GM04503 (cell line): ENCODE results near the gene ZNF425.
"Not testable (repeated sequence)": the region's sequence is repeated elsewhere in the genome, so short reads cannot be mapped to it uniquely, and the experiment has no call there.

Experiments used
- DNase-seq: peaks from one replicate; pipeline ENCODE4 v3.0.0-alpha.2; 2012; ENCODE audit warnings: low read depth

The ZNF425 gene

DNA sequence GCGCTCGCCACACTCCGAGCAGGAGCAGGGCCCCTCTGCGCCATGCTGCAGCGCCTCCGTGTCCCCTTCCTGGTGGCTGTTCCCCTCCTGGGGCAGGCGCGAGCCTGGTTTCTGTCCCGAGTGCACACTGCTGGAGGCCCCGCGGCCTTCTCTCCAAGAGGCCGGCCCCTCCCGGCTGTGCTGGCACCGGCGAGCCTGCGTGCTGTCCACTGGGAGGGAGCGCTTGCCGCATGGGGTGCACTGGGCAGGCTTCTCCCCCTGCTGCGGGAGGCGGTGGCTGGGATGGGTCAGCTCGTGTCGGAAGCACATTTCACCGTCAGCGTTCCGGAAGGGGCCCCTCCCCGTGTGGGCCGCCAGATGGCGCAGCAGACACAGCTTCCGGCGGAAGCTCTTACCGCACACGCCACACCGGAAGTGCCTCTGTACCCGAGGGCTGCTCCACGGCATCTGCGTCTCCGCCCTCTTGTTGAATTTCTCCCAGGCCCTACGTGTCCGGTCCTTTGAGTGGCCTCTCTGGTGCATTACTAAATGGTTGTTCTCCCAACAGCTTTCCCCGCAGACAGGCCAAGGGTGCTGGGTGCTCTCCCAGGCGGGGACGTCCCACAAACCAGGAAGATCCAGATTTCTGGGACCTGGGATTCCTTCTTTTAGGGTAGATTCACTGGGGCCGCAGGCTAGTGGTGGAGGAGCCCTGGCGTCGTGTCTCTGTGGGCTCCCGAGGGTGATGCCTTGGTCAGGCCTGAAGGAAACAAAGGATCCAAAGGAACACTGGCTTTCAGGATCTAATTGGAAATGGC lies 54.3 kb downstream of the ZNF425 start:
- DNase-seq = no peak

DNA sequence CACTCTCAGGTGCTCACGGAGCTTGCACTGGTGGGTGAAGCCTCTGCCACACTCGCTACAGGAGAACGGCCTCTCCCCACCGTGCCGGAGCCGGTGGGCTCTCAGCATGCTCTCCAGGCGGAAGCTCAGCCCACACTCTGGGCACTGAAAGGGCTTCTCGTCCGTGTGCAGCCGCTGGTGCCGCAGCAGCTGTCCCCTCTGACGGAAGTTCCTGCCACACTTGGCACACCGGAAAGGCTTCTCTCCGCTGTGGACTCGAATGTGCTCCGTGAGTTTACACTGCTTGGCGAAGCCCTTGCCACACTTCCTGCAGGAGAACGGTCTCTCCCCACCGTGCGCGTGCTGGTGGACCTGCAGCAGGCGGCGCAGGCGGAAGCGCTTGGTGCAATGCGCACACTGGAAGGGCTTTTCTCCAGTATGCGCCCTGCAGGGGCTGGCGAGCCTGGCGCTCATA lies 54.9 kb downstream of the ZNF425 start:
- no peak for DNase-seq

DNA sequence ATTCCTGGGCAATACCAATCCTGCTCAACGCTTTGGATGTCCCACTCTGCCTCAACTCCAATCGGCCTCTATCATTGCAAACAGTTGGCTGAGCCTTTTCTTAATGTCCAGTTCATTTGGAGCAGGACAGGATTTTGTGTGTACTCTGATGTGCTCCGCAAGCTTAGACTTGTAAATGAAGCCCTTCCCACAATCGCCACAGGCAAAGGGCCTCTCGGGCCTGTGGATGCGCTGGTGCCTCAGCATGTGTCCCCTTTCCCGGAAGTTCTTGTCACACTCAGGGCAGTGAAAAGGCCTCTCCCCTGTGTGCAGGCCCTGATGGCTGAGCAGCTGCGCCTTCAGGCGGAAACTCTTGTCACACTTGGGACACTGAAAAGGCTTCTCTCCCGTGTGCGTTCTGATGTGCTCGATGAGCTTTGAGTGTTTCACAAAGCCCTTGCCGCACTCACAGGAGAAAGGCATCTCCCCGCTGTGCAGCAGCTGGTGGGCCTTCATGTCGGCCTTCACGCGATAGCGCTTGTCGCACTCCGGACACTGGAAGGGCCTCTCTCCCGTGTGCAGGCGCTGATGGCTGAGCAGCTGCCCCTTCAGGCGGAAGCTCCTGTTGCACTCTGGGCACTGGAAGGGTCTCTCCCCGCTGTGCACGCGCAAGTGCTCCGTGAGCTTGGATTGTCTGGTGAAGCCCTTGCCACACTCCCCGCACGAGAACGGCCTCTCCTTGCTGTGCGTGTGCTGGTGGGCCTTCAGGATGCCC lies 55.6 kb downstream of the ZNF425 start:
- DNase-seq = no peak

DNA sequence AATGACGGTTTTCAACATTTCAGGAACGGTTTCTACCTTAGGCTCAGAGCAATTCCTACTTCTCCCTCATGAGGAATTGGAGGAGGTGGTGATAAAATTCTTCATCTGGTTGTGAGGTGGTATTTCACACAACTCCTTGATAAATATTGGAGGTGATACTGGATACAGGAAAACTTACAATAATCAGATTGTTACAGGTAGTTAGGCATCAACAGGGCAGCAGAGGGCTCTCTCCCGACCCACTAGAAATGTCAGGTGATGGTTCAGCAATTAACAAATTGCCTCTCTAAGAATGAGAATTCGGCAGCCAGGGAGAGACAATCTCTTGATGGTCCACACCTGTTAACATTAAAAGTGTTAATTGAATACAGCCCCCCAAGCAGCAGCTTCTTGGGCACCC lies 58.3 kb downstream of the ZNF425 start:
- no peak for DNase-seq

DNA sequence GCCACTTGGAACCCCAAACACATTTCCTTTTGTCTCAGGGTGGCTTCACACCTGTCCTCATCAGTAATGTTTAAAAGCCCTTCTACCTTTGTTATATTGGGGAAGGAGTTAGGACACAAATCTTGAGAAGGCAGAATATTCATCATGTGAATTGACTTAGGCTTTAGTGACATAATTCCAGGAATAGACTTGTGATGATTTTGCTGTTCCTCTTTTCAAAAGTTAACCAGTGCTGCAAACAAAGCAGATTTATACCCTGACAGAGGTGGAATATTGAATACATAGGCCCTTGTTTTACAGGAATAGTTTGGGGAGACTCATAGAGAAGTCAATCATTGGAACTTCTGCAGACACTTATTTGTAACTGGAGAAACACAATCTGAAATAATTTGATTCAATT lies 62.6 kb downstream of the ZNF425 start:
- DNase-seq = no peak

DNA sequence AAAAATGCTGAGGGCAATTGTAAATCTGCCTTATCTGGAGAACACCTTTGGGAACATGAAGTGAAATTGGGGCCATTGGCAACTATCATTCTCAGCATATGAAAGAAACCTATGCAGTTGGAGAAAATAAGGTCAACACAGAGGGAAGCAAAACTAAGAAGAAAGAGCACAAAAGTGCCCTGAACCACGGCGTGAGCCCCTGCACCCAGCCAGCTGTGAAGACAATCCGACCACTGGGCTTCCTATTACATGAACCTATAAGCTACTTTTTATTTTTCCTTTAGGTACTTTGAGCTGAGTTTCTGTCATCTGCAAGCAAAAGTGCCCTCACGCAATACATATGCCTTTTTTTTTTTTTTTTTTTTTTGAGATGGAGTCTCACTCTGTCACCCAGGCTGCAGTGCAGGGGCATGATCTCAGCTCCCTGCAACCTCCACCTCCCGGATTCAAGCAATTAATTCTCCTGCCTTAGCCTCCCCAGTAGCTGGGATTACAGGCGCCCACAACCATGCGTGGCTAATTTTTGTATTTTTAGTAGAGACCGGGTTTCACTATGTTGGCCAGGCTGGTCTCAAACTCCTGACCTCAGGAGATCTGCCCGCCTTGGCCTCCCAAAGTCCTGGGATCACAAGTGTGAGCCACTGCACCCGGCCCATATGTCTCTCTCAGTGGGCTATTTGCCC lies 63.8 kb downstream of the ZNF425 start:
- DNase-seq = not testable (repeated sequence)

DNA sequence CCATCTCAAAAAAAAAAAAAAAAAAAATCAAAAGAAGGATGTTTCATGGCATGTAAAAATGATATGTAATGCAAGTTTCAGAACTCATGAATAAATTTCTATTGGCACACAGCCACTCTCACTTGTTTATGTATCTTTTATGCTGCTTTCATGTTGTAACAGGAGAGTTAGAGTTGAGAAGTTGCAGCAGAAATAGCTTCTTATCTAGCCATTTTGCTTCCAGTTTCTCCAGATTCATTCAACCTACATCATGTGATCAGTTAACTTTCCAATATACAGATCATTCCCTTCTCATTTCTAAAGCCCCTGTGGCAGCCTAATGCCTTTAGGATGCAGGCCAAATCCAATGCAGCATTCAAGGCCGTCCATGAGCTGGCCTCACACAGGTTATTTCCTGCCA lies 66.0 kb downstream of the ZNF425 start:
- no peak for DNase-seq

DNA sequence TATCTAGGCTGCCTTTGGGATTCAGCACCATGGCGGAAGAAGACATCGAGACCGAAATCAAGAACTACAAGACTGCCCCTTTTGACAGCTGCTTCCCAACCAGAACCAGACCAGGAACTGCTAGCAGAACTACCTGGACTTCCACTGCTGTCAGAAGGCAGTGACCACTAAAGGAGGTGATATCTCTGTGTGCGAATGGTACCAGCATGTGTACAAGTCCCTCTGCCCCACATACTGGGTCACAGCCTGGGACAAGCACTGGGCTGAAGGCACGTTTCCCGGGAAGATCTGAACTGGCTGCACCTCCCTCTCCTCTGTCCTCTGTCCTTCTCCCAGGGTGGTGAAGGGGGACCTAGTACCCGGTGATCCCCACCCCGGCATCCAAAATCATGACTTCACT lies 72.2 kb downstream of the ZNF425 start:
- no peak for DNase-seq

DNA sequence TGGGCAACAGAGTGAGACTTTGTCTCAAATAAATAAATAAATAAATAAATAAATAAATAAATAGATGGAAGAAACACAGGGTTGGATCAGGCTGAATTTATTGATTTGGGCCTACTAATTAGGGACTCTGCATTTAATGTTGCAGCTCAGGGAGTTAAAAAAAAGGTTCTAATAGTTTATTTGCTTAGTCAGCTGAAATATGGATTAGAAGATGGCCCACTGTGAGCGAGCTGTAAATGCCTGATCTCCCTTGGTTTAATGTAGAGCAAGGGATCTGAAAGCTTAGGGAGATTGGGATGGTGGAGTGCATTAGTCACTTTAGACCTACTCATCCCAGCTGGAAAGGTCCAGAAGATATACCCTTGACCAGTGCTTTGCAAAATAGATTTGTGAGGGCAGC lies 72.7 kb downstream of the ZNF425 start:
- no peak for DNase-seq
